Activated CD4-positive, alpha-beta T cell treated with anti-CD3 and anti-CD28 coated beads, Interleukin-2, amount 50 U/mL, for 16 hours (primary cell): ENCODE results near the gene MYOG.

Experiments
- DNase-seq: peaks from one replicate; pipeline ENCODE4 v3.0.0-alpha.2; 2020

Gene MYOG

DNA sequence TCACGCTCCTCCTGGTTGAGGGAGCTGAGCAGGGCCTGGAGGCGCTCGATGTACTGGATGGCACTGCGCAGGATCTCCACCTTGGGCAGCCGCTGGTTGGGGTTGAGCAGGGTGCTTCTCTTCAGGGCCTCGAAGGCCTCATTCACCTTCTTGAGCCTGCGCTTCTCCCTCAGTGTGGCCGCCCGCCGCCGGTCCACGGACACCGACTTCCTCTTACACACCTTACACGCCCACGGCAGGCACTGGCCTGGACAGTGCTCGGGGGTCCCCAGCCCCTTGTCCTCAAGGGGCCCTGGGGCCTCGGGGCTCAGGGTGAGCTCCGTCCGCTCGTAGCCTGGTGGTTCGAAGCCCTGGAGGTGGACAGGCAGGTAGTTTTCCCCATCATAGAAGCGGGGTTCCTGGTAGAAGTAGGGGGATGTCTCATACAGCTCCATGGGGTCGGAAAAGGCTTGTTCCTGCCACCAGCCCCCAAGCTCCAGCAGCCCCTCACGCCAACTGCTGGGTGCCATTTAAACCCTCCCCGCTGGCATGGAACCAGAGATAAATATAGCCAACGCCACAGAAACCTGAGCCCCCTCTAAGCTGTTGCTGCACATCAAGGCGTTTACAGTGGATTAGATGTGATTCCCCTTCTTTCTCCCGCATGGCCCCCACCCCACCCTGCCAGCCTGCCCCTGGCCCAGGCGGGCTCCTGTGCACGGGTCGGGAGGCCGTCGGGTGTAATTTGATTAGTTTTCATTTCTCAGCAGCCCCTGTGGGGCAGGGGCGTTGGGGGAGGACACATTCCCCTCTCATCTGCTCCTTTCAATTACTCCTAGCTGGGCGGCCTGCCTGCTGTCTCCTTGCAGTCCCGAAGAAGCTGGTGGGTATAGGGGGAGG, at the start of gene MYOG:
TSS of gene MYOG (minus strand) at position 485 of the 879 bp plus-strand sequence. CDS start at position 434, 51 bp downstream.
- DNase-seq: no peak

DNA sequence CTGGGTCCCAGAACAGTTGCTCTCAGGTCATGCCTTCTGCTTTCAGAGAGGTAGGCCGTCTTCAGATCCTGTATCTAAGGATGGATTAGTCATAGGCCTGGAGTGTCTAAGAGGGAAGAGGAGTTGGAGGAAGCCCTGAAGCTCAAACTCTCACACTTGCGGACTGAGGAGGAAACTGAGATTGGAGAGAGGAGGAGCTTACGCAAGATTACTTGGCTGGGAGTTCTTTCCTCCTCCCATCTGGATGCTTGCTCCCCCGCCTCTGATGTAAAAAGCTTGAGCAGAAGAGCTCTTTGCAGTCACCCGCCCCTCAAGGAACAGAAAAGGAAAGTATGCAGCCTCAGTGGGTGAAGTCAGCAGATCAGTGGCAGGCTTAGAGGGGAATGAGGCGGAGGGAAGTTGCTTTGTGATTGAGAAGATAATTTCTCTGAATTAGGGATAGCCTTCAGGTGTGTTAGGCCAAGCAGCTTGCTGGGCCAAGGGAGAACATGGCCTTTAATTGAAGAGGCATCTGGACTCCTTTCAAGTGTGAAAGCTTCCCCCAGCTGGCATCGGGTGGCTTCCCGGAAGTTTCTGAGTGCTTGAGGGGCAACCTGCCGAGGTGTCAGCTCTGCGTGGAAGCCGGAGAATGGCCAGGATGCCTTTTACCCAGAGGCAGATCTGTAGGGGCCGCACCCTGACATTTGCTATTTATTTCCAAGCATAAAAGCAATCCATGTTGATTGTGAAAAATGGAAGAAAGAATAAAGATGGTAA, 48.3 kb upstream of the MYOG start:
- no peak for DNase-seq

DNA sequence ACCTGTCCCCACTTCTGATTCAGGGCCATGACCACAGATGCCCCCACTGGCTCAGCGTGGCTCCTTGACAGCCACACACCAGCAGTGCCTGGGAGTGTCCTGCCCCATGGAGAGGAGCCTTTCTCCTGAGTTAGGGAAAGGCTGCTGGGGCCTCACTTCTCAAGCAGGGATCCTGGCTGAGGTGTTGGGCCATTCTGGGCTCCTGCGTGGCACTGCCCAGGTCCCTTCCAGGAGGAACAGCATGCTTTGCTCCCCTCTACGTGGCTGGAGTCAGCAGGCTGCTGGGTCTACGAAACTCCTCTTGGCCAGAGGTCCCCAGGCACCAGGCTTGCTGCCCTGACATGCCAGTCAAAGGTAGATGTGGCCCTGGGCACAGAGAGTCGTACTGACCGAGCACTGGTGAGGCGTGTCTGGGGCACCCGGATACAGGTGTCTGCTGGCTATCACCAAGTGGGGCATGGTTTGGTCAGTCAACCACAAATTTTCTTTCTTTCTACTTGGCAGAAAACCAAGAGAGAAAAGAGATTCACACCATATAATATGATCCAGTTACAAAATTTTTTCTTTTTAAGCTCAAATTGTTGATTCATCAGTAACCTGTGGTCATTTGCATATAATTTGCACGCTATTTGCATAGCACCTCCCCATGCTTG, 45.9 kb upstream of the MYOG start:
- no peak for DNase-seq

DNA sequence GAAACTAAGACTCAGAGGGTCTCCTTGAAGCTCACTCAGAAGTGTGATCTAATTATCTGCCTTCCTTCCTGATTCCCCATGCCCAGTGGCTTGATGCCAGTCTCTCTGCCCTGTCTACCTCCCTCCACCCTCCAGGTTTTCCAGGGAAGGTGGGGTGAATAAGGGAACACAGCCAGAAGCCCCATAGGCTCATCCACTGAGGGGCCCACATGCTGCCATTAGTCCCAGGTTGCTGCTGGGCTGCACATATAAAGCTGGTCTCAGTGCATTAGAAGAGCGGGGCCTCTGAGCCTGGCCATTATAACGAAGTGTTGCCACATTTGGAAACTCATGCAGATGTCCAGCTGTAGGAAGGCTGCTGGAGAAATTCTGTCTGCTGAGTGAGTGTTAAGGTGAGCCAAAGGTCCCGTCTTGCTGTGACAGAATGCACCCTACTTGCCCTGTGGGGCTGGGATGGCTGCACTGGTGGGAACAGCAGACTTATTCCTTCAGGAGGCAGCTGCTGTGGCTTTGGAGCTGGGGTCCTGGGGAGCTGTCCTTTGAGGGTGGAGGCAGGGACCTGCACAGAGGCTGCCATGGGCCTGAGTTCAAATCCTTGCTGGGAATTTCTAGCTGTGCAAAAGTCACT, 44.7 kb upstream of the MYOG start:
- no peak for DNase-seq

DNA sequence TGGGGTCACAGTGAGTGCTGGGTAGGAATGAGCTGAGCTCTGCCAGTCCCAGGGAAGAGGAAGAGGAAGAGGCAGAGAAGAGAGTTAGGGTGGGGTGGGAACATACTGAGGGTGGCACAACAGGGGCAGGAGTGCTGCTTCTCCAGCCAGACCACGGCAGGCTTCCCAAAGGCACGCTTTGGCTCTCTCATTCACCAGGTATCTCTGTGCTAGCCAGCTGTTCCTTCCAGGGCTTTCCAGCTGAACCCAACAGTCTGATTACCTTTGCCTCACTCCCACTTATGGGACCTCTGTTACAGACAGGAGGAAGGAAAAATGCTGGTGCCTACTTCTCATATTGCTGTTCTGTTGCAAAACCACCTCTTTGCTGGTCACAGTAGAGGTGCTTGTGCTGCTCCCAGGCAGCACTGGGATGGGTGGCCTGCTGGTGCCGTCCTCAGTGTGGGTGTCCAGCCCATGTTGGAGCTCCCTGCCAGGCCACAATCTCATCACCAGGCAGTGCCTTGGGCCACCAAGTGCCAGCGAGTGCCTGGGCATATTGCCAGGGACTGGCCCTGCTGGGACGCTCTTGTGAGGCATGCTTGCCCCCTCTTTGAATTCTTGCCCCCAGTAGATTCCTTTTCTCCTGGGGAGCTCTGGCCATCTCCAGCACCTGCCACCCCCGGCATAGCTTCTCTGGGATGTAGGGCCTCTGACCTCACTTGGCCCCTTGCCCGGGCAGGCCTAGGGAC, 43.9 kb upstream of the MYOG start:
- no peak for DNase-seq

DNA sequence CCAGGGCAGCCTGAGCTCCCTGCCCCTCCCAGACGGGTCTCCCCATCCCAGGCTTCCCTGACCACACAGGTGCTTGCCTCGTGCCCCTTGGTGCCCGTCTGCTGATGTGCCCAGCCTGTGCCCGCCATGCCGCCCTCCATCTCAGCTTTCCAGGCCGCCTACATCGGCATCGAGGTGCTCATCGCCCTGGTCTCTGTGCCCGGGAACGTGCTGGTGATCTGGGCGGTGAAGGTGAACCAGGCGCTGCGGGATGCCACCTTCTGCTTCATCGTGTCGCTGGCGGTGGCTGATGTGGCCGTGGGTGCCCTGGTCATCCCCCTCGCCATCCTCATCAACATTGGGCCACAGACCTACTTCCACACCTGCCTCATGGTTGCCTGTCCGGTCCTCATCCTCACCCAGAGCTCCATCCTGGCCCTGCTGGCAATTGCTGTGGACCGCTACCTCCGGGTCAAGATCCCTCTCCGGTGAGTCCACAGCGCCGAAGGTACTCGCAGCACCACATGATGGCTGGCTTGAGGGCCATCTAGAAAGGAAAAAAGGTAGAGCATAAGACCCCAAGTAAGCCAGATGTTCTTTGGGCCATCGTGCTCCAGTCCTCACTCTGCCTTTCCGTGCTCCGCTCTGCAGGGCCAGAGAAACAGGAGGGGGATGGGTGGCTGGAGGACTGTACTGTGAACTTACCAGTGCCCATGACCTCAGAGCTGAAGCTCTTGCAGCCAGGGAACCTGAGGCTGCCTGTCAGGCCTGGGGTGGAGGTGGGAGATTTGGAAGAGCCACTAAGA, 43.1 kb upstream of the MYOG start:
- no peak for DNase-seq

DNA sequence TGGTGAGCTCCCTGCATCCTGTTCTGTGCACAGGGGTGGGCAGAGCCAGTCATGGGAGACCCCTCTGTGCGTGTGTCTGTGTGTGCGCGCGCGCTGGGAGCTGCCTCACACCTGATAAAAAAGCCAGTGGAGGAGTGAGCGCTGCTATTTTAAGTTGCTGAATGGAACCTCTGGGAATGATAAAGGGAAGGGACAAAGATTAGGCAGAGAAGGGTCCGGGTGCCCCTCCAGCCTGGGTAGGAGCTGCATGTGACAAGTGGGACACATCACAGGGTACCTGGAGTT, 42.6 kb upstream of the MYOG start:
- DNase-seq: no peak

DNA sequence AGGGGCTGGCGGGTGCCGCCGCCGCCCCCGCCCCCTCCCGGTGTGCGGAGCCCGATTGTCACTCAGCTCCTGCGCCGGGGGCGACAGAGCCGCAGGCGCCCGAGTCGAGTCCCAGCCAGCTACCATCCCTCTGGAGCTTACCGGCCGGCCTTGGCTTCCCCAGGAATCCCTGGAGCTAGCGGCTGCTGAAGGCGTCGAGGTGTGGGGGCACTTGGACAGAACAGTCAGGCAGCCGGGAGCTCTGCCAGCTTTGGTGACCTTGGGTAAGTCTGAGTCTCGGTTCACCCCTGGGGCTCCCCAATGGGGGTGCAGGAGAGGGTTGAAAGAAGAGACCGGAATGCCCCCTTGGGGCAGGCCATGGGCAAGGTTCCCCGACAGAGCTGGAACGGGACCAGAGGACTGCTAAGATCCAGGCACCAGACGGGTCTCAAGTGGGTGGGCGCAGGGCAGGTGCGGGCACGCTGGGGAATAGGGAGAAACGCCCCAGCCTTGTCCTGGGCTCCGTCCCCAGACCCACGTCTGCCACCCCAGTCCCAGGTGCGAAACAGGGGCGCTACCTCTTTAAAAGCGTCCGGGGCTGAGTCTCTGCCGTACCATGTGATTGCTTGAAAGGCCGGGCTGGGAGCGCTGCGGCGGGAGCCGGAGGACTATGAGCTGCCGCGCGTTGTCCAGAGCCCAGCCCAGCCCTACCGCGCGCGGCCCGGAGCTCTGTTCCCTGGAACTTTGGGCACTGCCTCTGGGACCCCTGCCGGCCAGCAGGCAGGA, 42.0 kb upstream of the MYOG start, which contains the start of gene ADORA1:
TSS of gene ADORA1 (plus strand) at position 61 of the 765 bp plus-strand sequence. CDS start 1,116 bp downstream, outside the sequence.
- DNase-seq: no peak

DNA sequence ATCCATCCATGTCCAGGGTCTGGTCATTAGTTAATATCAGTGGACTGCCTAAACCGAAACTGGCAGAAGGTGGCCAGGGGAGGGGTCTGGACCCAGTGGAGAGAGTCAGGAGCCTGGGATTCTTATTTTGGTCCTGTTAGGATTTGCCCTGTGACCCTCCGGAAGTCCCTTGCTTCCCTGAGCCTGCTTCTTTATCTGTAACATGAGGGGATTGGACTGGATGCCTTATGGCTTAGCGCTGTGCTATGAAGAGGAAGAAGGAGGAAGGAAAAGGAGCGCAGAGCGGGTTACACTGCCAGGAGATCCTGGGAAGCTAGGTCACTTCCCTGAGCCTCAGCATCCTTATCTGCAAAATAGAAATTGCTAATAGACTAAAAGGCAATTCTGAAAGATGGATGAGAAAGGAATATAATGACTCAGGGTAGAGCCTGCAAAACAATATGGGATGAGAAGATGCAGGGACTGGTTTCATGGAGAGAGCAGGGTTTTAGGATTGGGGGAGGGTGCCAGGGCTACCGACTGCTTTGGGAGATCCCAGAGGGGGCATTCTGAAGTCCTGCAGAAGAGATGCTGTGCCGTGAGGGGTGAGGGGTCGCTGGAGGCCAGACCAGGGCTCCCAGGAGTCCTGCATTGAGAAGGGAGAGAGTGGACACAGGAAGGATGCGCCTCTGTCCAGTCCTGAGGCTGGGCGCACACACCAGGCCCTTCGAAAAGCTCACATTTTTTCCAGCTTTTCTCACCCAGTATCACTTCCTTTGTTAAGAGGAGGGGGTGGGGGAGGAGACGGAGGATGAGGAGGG, 41.3 kb upstream of the MYOG start:
- DNase-seq: no peak

DNA sequence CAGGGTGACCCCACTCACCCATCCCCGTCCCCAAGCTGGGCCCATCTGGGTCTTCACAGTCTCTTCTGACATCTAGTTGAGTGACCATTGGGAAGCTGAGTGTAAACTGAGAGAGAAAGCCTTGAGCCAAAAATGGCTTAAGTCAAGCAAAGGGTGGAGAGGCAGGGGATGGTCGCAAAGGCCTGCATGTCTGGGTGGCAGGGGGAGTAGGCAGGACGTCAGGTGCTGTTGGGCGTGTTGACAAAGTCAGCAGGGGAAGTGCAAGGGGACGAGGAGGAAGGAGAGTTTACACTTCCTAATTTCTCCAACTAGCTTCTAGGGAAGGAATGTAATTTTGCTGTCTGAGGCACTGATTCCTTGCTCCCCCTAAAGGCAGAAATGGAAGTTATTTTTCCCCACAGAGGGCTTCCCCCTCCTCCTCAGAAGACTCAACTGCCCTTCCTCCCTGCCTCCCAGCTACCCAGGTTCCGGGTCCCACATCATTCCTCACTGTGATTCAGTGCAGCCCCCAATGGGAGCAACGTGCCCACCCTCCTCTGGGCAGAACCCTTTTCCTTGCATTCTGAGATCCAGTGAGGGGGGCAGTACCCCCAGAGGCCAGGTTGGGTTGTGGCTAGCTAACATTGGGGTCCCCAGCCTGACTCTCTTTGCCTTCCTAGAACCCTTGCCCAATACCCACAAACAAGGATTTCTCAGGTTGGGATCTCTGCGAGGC, 40.5 kb upstream of the MYOG start:
- DNase-seq: no peak

DNA sequence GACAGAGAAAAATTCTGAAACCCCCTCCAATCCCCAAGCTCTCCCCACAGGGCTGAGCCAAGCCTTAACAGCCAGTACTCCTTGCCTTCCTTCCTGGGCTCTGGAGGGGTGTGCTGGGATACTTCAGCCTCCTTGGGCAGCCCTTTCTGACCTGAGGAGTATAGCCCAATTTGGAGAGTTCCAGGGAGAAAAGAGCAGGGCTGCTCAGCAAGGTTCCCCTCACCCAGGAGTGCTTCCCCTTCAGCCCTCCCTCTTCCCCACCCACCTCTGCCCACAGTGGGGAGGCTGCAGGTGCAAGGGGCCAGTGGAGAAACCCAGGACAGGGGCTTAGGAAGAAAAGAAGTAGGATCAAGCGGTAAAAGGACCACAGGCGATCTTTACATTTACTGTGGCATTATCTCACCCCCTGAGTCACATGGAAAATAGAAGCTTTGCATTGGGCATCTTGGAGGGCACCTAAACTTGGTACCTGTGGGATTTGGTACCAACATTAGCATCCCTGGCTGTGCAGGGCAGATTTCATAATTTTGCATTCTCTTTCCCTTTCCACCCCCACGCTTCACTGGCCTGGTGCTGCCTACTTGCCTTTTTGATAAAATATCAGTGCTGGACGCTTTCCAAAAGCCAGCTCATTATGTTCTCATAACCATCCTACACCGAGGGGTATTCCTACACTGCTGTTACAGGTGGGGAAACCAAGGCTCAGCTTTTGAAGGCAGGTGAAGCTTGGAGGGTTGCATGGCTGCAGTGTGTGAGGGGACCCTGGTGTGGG, 38.9 kb upstream of the MYOG start:
- DNase-seq: no peak

DNA sequence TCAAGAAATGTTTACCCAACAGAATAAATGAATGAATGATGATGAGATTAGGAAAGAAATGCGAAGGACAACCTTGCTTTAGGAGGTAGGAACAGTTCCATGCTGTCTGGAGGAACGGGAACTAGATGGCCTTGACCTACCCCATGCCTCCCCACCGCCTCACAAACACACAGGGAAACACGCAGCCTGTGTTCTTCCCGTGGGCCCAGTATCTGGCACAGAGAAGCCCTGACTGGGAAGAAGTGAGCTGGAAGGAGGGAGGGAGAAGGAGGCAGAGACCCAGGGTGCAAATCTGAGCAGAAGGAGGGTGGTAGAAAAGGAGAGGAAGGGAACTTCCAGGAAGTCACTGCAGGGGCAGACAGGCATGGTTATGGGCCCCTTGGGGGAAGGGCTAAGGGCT, 38.2 kb upstream of the MYOG start:
- DNase-seq: no peak

DNA sequence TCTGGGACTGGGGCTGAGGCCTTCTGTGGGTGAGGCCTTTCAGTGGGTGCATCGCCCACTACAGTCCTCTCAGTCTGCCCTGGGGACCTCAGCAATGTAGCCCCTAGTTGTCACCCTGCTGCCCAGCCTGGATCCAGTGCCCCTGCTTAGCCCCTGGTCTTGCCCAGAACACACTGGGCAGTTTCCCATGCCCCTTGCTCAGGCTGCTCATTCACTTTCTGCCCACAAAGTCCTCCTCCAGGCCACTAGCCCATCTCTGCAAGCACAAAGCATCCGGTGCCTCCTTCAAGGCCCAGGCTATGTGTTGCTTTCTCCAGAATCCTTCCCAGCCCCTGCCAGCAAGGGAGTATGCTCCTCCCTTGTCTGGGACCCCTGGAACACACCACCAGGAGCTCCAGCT, 36.3 kb upstream of the MYOG start:
- no peak for DNase-seq

DNA sequence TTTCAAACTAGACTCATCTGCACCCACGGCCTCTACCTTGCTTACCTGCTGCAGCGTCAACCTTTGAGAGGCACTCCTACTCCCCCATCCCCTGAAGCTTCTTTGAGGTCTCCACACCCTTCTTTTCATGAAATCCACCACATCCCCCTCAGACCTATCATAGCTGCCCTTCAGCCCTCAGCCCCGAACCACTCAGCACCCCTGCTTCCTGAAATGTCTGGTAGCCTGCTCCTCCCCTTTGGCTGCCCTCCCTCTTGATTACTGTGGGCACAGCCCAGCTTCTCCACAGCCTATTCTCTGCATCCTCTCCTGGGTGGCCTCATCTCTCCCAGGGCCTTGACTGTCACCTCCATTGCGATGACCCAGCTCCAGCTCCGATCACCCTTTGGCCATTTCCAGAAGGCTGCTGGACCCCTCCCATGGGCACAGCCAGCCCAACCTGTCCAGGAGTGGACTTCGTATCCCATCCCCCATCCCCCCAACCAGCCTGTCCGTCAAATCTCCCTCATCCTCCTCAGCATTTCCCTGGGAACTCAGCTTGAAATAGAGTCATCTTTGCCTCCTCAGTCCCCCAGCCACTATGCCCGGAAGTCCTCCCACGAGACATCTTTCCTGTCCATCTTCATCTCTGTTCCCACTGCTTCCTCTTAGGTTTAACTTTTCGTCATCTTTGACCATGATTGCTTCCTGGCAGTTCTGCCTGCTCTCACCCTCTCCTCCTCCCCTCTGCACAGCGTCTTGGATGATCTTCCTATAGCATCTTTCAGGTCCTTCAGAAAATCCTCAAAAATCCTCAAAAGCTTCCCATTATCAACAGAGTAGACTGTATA, 35.6 kb upstream of the MYOG start:
- no peak for DNase-seq

DNA sequence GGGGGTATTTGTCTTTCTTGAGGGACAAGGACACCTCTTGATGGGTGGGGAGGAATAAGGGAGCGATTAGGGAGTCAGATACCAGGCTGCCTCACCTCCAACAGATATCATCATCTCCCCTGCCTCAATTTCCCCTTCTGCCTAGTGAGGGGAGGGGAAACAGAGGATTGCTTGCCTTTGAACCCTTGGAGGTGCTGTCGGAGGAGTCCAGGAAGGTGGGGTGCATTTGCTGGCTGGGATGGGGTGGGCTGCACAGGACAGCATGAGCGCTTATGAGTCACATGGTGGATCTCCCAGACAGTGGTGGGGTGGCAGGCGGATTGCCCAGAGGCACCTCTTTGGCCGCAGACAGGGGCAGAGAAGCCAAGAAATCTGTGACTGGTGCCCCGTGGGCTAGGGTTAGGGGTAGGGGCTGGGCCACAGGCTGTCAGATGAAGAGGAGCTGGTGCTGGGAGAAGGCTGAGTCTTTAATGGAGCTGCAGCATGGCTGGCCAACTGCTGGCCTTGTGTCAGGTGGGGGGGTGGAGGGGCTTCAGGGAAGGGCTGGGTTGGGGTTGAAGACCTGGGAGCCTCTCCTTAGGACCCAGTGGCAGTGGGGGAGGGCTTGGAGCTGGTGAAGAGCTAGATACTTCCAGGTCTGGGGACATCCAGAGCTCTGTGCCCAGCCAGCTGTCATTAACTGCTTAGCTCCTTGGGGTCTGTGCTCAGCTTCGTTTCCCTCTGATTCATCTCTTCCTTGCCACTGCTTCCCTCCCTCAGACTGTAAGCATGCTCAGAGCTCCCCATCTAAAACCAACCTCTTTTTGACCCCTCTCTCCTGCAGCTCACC, 34.7 kb upstream of the MYOG start:
- no peak for DNase-seq
